ENCODE data around the gene RIPPLY3.
"Not testable (repeated sequence)": the region's sequence is repeated elsewhere in the genome, so short reads cannot be mapped to it uniquely, and the experiment has no call there.

The RIPPLY3 gene

DNA sequence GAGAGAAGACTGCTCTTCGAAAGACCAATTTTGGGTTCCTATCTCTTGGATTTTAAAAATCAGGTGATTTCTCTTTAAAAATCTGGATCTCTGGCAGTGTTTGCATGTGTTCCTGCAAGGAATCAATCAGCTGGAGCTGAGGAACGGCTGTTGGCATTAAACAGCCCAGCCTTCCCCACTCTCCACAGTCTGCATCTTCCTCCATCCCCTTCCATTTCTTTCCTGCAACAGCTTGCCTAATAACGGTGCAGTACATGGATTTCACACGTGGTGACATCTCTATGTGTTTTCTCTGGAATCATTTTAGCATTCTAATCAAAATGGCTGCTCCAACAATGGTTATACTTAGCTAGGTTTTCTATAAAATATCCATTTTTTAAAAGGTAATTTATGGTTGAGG, 20.0 kb downstream of the RIPPLY3 start:
- no peak for DNase-seq

DNA sequence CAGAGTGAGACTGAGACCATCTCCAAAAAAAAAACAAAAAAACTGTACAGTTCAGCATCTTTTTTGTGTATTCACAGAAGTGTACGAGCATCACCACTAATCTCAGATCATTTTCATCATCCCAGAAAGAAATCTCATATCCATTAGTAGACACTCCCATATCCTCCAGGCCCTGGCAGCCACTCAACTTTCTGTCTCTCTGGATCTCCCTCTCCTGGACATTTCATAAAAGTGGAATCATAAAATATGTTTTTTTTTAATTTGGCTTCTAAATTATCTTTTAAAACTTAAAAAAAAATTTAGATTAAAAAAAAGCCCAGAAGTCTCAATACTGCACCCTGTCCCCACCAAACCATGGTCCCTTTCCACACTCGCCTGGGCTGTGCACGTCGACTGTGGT, 22.1 kb downstream of the RIPPLY3 start:
- no peak for DNase-seq

- no peak for DNase-seq
These were observed 24.4 kb downstream of the RIPPLY3 start for GRCh38 chr21:37030864-37031263.

GRCh38 chr21:37032293-37032692, 25.8 kb downstream of the RIPPLY3 start:
- DNase-seq = no peak

DNA sequence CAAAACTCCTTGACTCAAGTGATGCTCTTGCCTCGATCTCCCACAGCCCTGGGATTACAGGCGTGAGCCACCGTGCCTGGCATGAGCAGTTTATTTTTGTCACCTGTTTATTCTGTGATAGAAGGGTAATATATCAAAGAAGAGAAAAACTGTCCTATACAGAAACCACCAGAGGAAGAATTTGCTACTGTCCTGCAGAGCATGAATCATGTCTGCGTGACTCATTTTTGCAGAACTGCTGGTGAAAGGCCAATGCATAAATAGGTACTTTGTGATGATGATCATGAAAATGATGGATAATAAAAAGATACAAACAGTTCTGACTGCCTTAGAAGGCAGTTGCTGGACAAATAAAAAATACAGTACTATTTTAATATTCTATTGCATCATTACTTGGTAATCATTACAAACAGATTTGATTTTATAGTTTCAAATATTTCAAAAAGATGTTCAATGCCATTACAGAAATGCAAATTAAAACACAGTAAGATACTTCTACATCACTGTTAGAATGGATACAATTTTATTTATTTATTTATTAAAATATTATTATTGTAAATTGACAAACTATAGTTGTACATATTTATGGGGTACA, 26.5 kb downstream of the RIPPLY3 start:
- no peak for DNase-seq

DNA sequence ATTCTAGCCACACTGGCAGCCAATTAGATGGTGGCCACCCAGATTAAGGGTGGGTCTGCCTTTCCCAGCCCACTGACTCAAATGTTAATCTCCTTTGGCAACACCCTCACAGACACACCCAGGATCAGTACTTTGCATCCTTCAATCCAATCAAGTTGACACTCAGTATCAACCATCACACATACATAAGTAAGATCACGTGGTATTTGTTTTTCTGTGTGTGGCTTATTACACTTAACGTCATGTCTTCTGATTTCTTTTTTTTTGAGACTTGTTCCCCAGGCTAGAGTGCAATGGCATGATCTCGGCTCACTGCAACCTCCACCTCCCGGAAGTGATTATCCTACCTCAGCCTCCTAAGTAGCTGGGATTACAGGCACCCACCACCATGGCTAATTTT, 27.9 kb downstream of the RIPPLY3 start:
- DNase-seq = not testable (repeated sequence)

DNA sequence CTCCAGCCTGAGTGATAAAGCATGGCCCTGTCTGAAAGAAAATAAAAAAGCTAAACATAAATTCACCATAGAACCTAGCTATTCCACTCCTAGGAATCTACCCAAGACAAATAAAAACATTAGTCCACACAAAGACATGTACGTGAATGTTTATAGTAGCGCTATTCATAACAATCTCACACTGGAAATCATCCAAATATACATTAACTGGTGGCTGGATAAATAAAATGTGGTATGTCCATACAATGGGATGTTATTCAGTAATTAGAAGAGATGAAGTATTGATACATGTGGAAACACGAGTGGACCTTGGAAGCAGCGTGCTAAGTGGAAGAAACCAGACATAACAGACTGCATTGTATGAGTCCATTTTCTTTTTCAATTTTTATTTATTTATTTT, 29.7 kb downstream of the RIPPLY3 start:
- DNase-seq = no peak

- no peak for DNase-seq
These were observed 33.0 kb downstream of the RIPPLY3 start for GRCh38 chr21:37039411-37040075.

- DNase-seq = no peak
These were observed 33.7 kb downstream of the RIPPLY3 start for GRCh38 chr21:37040212-37040611.

- DNase-seq = no peak
These were observed 35.3 kb downstream of the RIPPLY3 start for GRCh38 chr21:37041706-37042271.

DNA sequence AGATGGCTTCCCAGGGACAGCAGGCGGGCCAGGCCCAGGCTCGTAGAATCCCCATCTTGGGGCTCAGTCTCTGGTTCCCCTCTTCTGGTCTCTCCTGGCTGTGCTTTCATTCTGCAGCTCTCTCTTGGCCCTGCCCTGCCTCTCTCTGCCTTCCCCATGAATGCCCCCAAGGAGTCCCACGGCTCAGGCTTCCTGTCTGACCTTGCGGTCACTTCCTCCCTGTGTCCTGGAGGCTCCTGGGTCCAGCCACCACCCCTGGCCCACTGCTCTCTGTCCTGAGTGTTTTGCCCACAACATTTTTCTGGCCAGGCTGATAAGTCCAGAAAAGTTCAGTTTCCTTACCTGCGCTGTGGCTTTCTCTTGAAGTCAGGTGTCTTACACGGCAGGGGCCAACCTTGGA, 37.3 kb downstream of the RIPPLY3 start:
- DNase-seq = no peak

DNA sequence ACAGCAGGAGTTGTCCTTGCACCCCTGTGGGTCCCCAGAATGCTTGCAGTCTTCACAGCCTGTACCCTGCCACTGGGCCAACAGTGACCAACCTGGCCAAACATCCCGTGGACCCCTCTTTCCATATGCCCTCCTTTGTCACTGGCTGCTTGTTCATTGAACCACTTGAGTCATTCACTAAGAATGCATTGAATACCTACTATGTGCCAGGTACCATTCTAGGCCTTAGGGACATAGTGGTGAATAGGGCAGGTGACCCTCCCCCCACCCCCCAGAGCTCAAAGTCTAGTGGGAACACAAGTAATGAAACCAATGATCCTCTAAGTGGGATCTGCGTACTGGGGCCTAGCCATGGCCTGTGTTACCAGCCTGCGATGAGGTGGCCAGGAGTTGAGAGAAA, 38.1 kb downstream of the RIPPLY3 start:
- DNase-seq = no peak

DNA sequence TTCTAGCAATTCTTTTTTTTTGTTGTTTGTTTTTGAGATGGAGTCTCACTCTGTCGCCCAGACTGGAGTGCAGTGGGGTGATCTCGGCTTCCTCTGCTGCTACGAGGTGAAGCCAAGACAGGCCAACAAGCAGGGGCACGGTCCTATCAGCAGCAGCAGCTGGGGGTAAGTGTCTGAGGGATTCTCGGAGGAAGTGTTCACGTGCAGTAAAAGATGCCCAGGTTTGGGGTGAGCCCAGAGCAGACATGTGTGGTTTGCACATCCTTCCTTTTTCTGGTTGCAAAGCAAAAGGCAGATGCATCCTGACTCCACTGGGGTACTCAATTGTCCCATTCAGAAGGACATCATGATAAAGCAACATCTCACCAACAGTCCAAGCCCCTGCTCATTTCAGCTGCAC, 38.6 kb downstream of the RIPPLY3 start:
- no peak for DNase-seq

DNA sequence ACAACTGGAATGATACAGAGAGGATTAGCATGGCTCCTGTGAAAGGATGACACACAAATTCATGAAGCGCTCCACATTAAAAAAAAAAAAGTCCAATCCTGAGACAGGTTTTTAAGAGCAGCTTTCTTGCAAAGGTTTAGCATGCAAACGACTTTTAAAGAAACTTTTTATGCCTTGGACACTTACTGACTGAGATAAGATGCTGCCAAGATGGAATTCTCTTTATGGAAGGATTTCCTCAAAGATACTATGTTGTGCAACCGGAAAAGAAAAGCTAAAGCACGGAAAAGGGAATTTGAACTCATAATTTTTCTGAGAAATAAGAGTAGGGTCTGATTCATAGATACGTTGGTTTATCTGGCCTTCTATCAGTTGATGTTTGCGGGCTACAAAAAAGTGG, 39.1 kb downstream of the RIPPLY3 start:
- no peak for DNase-seq

DNA sequence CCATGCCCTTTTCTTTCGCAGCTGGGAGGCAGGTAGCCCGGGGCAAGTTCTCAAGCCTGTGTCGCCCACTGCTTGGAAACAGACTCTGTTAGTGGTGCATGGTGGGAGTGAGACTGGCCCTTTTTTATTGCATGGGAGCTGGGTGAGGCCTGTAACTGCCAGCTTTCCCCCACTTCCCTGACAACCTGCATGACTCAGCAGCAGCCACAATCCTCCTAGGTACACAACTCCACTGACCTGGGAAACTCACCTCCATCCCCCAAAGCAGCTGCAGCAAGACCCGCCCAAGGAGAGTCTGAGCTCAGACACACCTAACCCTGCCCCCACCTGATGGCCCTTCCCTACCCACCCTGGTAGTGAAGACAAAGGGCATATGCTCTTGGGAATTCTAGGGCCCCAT, 40.6 kb downstream of the RIPPLY3 start:
- no peak for DNase-seq

GRCh38 chr21:37049741-37050140, 43.2 kb downstream of the RIPPLY3 start:
- not testable (repeated sequence) for DNase-seq

GRCh38 chr21:37055271-37055855, 48.9 kb downstream of the RIPPLY3 start:
- no peak for DNase-seq

DNA sequence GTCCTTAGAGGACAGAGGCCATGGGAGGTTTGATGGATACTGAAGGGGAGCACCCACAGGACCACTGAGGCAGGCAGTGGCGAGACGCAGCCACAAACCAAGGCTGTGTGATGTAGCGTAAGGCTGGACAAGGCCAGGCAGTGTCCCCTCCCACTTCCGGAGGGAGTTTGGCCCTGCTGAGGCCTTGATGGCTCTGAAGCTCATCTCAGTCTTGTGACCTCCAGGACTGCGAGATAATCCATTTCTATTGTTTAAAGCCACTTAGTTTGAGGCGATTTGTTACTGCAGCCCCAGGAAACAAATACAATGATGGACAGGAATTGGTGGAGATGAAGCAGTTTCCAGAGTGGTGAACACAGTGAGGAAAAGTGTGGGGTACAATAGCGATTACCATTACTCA, 51.1 kb downstream of the RIPPLY3 start:
- DNase-seq = no peak

- no peak for DNase-seq
These were observed 51.8 kb downstream of the RIPPLY3 start for GRCh38 chr21:37058261-37058660.

DNA sequence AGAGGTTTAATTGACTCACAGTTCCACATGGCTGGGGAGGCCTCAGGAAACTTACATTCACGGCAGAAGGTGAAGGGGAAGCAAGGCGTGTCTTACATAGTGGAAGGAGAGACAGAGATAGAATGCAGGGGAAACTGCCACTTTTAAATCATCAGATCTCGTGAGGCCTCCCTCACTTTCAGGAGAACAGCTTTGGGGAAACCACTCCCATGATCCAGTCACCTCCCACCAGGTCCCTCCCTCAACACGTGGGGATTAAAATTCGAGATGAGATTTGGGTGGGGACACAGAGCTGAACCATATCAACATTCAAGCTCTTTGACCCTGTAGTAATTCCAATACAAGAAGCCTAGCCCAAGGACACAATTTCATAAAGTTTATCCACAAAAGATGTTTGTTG, 52.7 kb downstream of the RIPPLY3 start:
- DNase-seq = no peak

- peak; percentile 78 for DNase-seq
These were observed 53.8 kb downstream of the RIPPLY3 start for GRCh38 chr21:37060296-37060695.

DNA sequence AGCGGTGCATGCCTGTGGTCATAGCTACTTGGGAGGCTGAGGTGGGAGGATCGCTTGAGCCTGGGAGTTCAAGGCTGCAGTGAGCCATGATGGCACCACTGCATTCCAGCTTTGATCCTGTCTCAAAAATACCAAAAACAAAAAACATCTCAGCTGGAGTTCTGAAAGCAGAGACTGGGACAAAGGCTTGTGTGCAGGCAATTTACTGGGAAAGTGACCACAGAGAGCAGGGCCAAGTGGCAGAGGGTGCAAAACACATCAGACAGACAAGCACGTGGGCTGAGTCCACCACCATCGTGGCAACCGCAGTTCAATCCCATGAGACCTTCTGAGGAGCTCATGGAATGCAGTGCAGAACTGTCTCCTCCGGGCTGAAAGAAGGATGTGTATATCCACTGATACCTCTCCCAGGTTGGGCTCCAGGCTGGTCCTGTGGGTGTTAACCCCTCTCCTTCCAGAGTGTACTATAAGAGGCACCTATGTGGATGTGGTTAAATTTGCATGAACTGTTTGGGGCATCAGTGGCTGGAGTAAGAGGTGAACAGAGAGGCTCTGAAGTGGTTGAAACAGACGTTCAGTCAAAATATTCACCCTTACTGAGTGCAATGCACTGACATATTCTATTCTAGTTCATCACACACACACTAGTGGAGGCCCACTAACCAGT, 55.6 kb downstream of the RIPPLY3 start:
- DNase-seq = peak; percentile 48

- DNase-seq = no peak
These were observed 56.1 kb downstream of the RIPPLY3 start for GRCh38 chr21:37062593-37062935.

DNA sequence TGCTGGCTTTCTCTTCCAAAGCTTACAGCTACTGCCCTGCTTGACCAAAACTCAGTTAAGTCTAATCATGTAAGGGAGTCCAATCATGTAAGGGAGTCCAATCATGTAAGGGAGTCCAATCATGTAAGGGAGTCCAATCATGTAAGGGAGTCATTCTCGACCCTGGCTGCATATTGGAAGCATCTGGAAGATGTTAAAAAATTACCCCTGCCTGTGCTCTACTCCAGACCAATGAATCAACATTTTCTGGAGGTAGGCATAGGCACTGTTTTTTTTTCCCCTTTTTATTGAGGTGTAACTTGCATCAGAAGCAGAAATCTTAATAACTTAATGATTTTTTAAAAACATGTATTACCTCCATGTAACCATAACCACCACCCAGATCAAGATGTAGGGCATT, 56.9 kb downstream of the RIPPLY3 start:
- no peak for DNase-seq

Data from femur (tissue), 1 donor.